ENCODE measurements around the gene BCL3. TPM values are rescaled to one million over a fixed set of nuclear protein-coding genes. Genes with fewer than 3 reads are reported as not detected.
"Not testable (repeated sequence)": the region's sequence is repeated elsewhere in the genome, so short reads cannot be mapped to it uniquely, and the experiment has no call there.

The BCL3 gene
- total RNA-seq, 1 donor from 2014 or later, result 14.6 TPM

GRCh38 chr19:44719262-44719701, 29.2 kb upstream of the BCL3 start:
- ATAC-seq (ENCODE audit: poor library complexity) (no peak), DNase-seq (no peak)
- intact Hi-C loops (cut with DNase I), result no loop called here

GRCh38 chr19:44720396-44720795, 28.1 kb upstream of the BCL3 start:
- intact Hi-C loops (cut with DNase I); ATAC-seq (ENCODE audit: poor library complexity); DNase-seq: not testable (repeated sequence)

GRCh38 chr19:44720945-44721344, 27.6 kb upstream of the BCL3 start:
- intact Hi-C loops (cut with DNase I), result no loop called here
- ATAC-seq (ENCODE audit: poor library complexity) (no peak), DNase-seq (no peak)

GRCh38 chr19:44721369-44721768, 27.1 kb upstream of the BCL3 start:
- intact Hi-C loops (cut with DNase I); DNase-seq; ATAC-seq (ENCODE audit: poor library complexity): not testable (repeated sequence)

- ATAC-seq (ENCODE audit: poor library complexity) (no peak), DNase-seq (no peak)
- intact Hi-C loops (cut with DNase I), result no loop called here
Measured at GRCh38 chr19:44722131-44723121, 26.1 kb upstream of the BCL3 start.

- ATAC-seq (ENCODE audit: poor library complexity), result peak; percentile 47
- DNase-seq, result no peak
- intact Hi-C loops (cut with DNase I), result no loop called here
Measured at GRCh38 chr19:44723299-44723951, 25.1 kb upstream of the BCL3 start.

- ATAC-seq (ENCODE audit: poor library complexity), result peak; percentile 96
- intact Hi-C loops (cut with DNase I), result loop anchor here (2.0 kb wide), 1 partner anchor 47 kb away; no protein-coding TSS in a partner anchor
- DNase-seq, result peak; percentile 90
Measured at GRCh38 chr19:44723952-44724319, 24.6 kb upstream of the BCL3 start.

- intact Hi-C loops (cut with DNase I), result loop anchor here (2.0 kb wide), 1 partner anchor 46 kb away; no protein-coding TSS in a partner anchor
Measured at GRCh38 chr19:44725251-44725650, 23.3 kb upstream of the BCL3 start.

GRCh38 chr19:44725684-44726083, 22.8 kb upstream of the BCL3 start:
- ATAC-seq (ENCODE audit: poor library complexity), result no peak
- intact Hi-C loops (cut with DNase I), result loop anchor here (2.0 kb wide), 1 partner anchor 45 kb away; no protein-coding TSS in a partner anchor
- DNase-seq, result no peak

More at GRCh38 chr19:44725251-44725650, 23.3 kb upstream of the BCL3 start:
- ATAC-seq (ENCODE audit: poor library complexity) (peak; percentile 54), DNase-seq (no peak)

GRCh38 chr19:44726465-44726864, 22.0 kb upstream of the BCL3 start:
- intact Hi-C loops (cut with DNase I), result no loop called here
- DNase-seq (no peak), ATAC-seq (ENCODE audit: poor library complexity) (no peak)

GRCh38 chr19:44728178-44728577, 20.3 kb upstream of the BCL3 start:
- no peak for DNase-seq
- no peak for ATAC-seq (ENCODE audit: poor library complexity)
- intact Hi-C loops (cut with DNase I), result no loop called here

GRCh38 chr19:44729516-44730033, 18.9 kb upstream of the BCL3 start:
- intact Hi-C loops (cut with DNase I), result no loop called here
- no peak for ATAC-seq (ENCODE audit: poor library complexity)
- no peak for DNase-seq

GRCh38 chr19:44731081-44731480, 17.4 kb upstream of the BCL3 start:
- ATAC-seq (ENCODE audit: poor library complexity), result no peak
- intact Hi-C loops (cut with DNase I), result no loop called here
- DNase-seq, result no peak

- no peak for DNase-seq
- no peak for ATAC-seq (ENCODE audit: poor library complexity)
- intact Hi-C loops (cut with DNase I), result no loop called here
Measured at GRCh38 chr19:44731622-44732021, 16.9 kb upstream of the BCL3 start.

GRCh38 chr19:44732235-44733014, 16.1 kb upstream of the BCL3 start:
- DNase-seq (no peak), ATAC-seq (ENCODE audit: poor library complexity) (no peak)
- intact Hi-C loops (cut with DNase I), result no loop called here

- DNase-seq (no peak), ATAC-seq (ENCODE audit: poor library complexity) (no peak)
- intact Hi-C loops (cut with DNase I), result no loop called here
Measured at GRCh38 chr19:44734357-44734756, 14.2 kb upstream of the BCL3 start.

GRCh38 chr19:44735011-44735410, 13.5 kb upstream of the BCL3 start:
- intact Hi-C loops (cut with DNase I), result no loop called here
- no peak for DNase-seq
- no peak for ATAC-seq (ENCODE audit: poor library complexity)

- intact Hi-C loops (cut with DNase I), result no loop called here
- no peak for ATAC-seq (ENCODE audit: poor library complexity)
- no peak for DNase-seq
Measured at GRCh38 chr19:44737238-44738071, 11.1 kb upstream of the BCL3 start.

All from Right ventricle myocardium superior (tissue), 1 donor.